Measurements from ENCODE around the gene LCN10. TPM values are rescaled to one million over a fixed set of nuclear protein-coding genes. Genes with fewer than 3 reads are reported as not detected.

Gene LCN10
- total RNA-seq, 4 donors from 2014 or later, result 0.61 to 5.7 (median 1.7) TPM; not detected in 1

DNA sequence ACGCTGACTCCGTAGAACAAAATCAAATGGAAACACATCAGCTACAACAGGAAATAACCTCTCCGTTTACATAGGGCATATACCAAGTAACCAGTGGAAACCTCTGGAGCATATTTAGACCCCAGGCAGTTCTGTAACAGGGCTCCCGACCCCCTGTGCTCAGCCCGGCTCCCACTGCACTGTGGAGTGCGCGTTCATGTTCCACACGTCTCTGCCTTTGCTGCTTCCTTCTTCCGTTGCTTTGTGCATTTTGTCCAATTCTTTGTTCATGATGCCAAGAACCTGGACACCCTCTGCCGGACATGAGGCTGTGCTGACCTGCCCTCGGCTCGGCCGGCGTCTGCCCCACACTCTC is 49.6 kb downstream of the LCN10 start:
- intact Hi-C loops (cut with DNase I; ENCODE audit: low total_unique reads), result no loop called here
- DNase-seq (ENCODE audit: low spot score in 2 of 2), result no peak
- TF ChIP-seq POLR2A (IDR thresholded peaks at IDR 0.05) (no peak), CTCF (IDR thresholded peaks at IDR 0.05) (no peak)
- 77 to 79% methylated on average over 14 of the region's 14 CpGs for WGBS, 2 donors
- H3K4me3 ChIP-seq (ENCODE audit: low read depth, poor library complexity, severe bottlenecking), result no peak overlapping the region

DNA sequence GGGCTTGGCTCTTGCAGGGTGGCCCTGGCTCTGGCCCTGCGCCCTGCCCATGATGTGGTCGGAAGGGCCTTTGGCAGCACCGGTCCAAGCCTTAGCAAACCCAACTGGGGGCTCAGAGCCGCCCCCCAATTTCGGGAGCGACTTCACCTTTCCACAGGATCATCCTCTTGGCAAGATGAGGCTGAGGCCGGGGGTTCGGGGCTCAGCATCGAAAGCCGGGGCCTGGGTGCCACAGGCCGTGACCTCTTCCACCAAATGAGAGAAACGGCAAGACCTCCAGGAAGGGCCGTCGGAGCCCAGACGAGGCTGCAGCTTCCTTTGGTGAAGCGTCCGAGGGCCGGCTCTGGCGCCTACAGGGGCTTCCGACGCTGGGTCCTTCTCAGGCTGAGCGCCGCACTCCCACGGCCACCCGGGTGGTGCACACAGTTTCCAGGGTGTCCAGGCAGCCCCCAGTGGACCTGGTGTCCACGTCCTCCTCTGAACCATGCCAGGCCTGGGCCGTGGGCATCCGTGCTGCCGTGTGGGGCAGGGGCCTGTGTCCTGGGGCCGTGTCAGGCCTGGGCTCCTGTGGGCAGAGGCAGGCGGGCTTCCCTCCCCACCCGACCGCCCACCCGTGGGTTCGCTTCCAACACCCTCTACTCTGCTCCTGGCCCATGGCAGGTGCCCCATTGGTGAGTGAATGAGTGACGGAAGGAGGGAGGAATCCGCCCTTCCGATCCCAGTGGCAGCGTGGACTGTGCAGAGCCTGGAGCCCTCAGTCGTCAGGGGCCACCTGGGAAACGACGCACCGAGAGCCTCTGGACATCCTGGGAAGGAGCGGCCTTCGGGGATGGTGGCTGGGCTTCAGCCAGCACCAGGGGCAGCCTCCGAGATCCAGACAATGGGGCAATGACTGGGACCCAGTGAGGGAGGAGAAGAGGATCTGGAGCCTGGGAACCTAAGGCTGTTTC is 50.3 kb downstream of the LCN10 start:
- intact Hi-C loops (cut with DNase I; ENCODE audit: low total_unique reads), result no loop called here
- no peak for DNase-seq (ENCODE audit: low spot score in 2 of 2)
- TF ChIP-seq POLR2A (IDR thresholded peaks at IDR 0.05) (no peak), CTCF (IDR thresholded peaks at IDR 0.05) (no peak)
- WGBS, 2 donors, result 86% methylated on average over 22 to 46 of the region's 46 CpGs
- no peak overlapping the region for H3K4me3 ChIP-seq (ENCODE audit: low read depth, poor library complexity, severe bottlenecking)

DNA sequence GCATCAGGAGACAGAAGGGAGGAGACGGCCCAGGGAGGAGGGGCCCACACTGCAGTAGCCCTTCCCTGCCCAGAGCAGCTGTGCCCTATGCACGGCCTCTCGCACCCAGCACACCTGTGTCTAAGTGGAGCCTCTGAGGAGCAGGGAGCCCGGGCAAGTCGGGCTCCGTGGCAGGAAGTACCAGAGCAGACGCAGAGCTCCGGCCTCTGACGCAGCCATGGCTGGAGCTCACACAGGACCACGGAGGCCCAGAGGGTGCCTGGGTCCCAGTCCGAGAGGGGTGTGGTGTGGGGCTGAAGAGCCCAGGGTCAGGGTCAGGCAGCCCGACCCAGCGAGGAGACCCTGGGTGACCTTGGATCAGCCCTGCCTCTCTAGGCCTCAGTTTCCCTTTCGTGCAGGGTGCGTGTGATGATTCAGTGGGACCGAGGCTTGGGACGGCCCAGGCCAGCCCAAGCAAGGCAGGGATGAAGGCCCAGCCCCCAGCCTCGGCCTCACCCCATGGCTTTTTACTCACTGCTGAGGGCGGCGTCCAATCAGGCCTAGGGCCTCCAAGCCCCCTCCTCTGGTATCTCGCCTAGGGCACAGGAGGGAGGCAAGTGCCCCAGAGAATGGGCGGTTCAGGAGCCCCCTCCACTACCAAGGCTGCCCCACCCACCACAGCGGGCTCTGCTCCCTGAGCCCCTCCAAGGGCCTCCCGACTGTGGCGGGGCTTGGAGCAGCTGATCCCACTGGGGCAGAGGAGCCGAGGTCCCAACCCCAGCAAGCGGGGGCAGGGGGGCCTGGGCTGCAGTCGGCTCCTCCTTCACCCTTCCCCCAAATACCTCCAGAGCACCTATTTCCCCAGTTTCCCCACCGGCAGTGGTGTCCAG is 51.2 kb downstream of the LCN10 start:
- TF ChIP-seq POLR2A (IDR thresholded peaks at IDR 0.05), result no peak
- no peak for TF ChIP-seq CTCF (IDR thresholded peaks at IDR 0.05)
- H3K4me3 ChIP-seq (ENCODE audit: low read depth, poor library complexity, severe bottlenecking), result no peak overlapping the region
- intact Hi-C loops (cut with DNase I; ENCODE audit: low total_unique reads), result no loop called here
- DNase-seq (ENCODE audit: low spot score in 2 of 2), result no peak
- WGBS, 2 donors, result 89 to 92% methylated on average over 13 to 26 of the region's 29 CpGs

GRCh38 chr9:136690806-136691261 is 51.9 kb downstream of the LCN10 start:
- no peak overlapping the region for H3K4me3 ChIP-seq (ENCODE audit: low read depth, poor library complexity, severe bottlenecking)
- no peak for TF ChIP-seq POLR2A (IDR thresholded peaks at IDR 0.05)
- no peak for TF ChIP-seq CTCF (IDR thresholded peaks at IDR 0.05)
- intact Hi-C loops (cut with DNase I; ENCODE audit: low total_unique reads), result no loop called here
- no peak for DNase-seq (ENCODE audit: low spot score in 2 of 2)
- 68% methylated on average over 13 to 15 of the region's 15 CpGs for WGBS, 2 donors

GRCh38 chr9:136690104-136690805 is 52.5 kb downstream of the LCN10 start:
- no peak for TF ChIP-seq POLR2A (IDR thresholded peaks at IDR 0.05)
- TF ChIP-seq CTCF (IDR thresholded peaks at IDR 0.05), result no peak
- WGBS, 2 donors, result 83 to 87% methylated on average over 20 to 25 of the region's 25 CpGs
- H3K4me3 ChIP-seq (ENCODE audit: low read depth, poor library complexity, severe bottlenecking), result no peak overlapping the region
- no peak for DNase-seq (ENCODE audit: low spot score in 2 of 2)
- intact Hi-C loops (cut with DNase I; ENCODE audit: low total_unique reads), result no loop called here

Measured in lower leg skin (tissue), 4 donors.